HCT116 (cell line): ENCODE data around the gene ENDOD1. TPM values are rescaled to one million over a fixed set of nuclear protein-coding genes. Genes with fewer than 3 reads are reported as not detected.

Experiments
- ATAC-seq: fragments of 200-7000 bp; cut with Tn5 transposase; 2 replicates; pipeline ENCODE4 v1.9.1; 2020; ENCODE audit warnings: mild to moderate bottlenecking, moderate library complexity
- BruUV-seq: library from RNA; stranded (reverse); fragments of 400-500 nt; replicated peaks from 2 replicates; lab custom pipeline; 2021; lab: Mats Ljungman, UMichigan
- CTCF ChIA-PET: fragments of 300-600 bp; sonication (Branson Sonifier 250); formaldehyde crosslinking; loops from one replicate; lab custom pipeline; 2021; ENCODE audit warnings: antibody characterized with exemption; lab: Charles Lee
- POLR2A ChIA-PET: fragments of 300-600, 350-600 bp; sonication (Branson Sonifier 250); formaldehyde crosslinking; loops from one replicate; lab custom pipeline; 2021; ENCODE audit warnings: antibody characterized with exemption; lab: Charles Lee
- RAD21 ChIA-PET, 2 experiments: fragments of 300-600 bp; sonication (Branson Sonifier 250); formaldehyde crosslinking; loops; one replicate each; lab custom pipeline; 2023; ENCODE audit warnings: low total read pairs in 2 of 2; ENCODE audit not compliant: uncharacterized antibody in 2 of 2, unreplicated experiment in 2 of 2, low non-redundant PET in 1 of 2; lab: Charles Lee
- DNase-seq: peaks from one replicate; pipeline ENCODE4 v3.0.0-alpha.2; 2010; ENCODE audit warnings: low read depth, low spot score
- H2AFZ ChIP-seq: fragments of 200-600 bp; shearing (Covaris generic), sonication (generic); 2 replicates; pipeline ENCODE4 v1.6.1; 2017; ENCODE audit warnings: low read depth, mixed run types, mixed read lengths, antibody characterized with exemption, low read length; ENCODE audit not compliant: poor library complexity, severe bottlenecking
- H3K27ac ChIP-seq: 2 replicates; pipeline ENCODE4 v1.5.1; 2012; ENCODE audit warnings: low read depth, low read length
- H3K27me3 ChIP-seq: fragments of 200-600 bp; sonication (generic); 2 replicates; pipeline ENCODE4 v1.6.1; 2016; ENCODE audit warnings: mixed run types, low read length, mixed read lengths; ENCODE audit not compliant: insufficient read depth
- H3K36me3 ChIP-seq, 2 experiments: fragments of 200-500 bp in 1 of 2; fragments of 200-600 bp in 1 of 2; sonication (Bioruptor generic) in 1 of 2; sonication (generic) in 1 of 2; 2 replicates each; pipeline versions ENCODE4 v1.5.1 to v1.6.1; 2014 to 2016; ENCODE audit warnings: low read length in 2 of 2, inconsistent platforms in 1 of 2, mixed read lengths in 1 of 2, mixed run types in 1 of 2; ENCODE audit not compliant: insufficient read depth in 2 of 2, control insufficient read depth in 1 of 2
- H3K4me1 ChIP-seq, 2 experiments: fragments of 200-600 bp in 1 of 2; sonication (generic) in 1 of 2; 2 replicates each; pipeline versions ENCODE4 v1.5.1 to v1.6.1; 2012 to 2017; ENCODE audit warnings: low read length in 2 of 2, inconsistent platforms in 1 of 2, mild to moderate bottlenecking in 1 of 2, mixed read lengths in 1 of 2, mixed run types in 1 of 2, moderate library complexity in 1 of 2; ENCODE audit not compliant: insufficient read depth in 2 of 2, control insufficient read depth in 1 of 2
- H3K4me2 ChIP-seq: fragments of 200-600 bp; sonication (generic); 2 replicates; pipeline ENCODE4 v1.6.1; 2017; ENCODE audit warnings: mixed run types, low read length, mixed read lengths
- H3K4me3 ChIP-seq, 2 experiments: fragments of 200-600 bp in 1 of 2; sonication (generic) in 1 of 2; replicated peaks in 1 of 2; 2 replicates each; pipeline ENCODE4 v1.5.1; 2011 to 2016; ENCODE audit warnings: low read length in 2 of 2, control low read depth in 1 of 2, low read depth in 1 of 2, mild to moderate bottlenecking in 1 of 2, mixed read lengths in 1 of 2, mixed run types in 1 of 2
- H3K79me2 ChIP-seq: fragments of 200-600 bp; sonication (generic); 2 replicates; pipeline ENCODE4 v1.6.1; 2017; ENCODE audit warnings: mild to moderate bottlenecking, mixed run types, low read length, moderate library complexity, mixed read lengths; ENCODE audit not compliant: insufficient read depth
- H3K9ac ChIP-seq: fragments of 200-600 bp; sonication (generic); 2 replicates; pipeline ENCODE4 v1.6.1; 2016; ENCODE audit warnings: low read length, mixed read lengths
- H3K9me2 ChIP-seq: fragments of 200-600 bp; sonication (generic), shearing (Covaris generic); 2 replicates; pipeline ENCODE4 v1.6.1; 2017; ENCODE audit warnings: mixed run types, mild to moderate bottlenecking, moderate library complexity; ENCODE audit not compliant: insufficient read depth
- H3K9me3 ChIP-seq, 2 experiments: fragments of 200-500 bp in 1 of 2; fragments of 200-600 bp in 1 of 2; sonication (Bioruptor generic) in 1 of 2; sonication (generic) in 1 of 2; 2 replicates each; pipeline ENCODE4 v1.6.1; 2014 to 2017; ENCODE audit warnings: low read length in 2 of 2, mixed read lengths in 2 of 2, inconsistent platforms in 1 of 2, low read depth in 1 of 2, mild to moderate bottlenecking in 1 of 2, mixed run types in 1 of 2, moderate library complexity in 1 of 2; ENCODE audit not compliant: control insufficient read depth in 1 of 2, insufficient read depth in 1 of 2
- H4K20me1 ChIP-seq: fragments of 200-600 bp; sonication (generic), shearing (Covaris generic); 2 replicates; pipeline ENCODE4 v1.6.1; 2017; ENCODE audit warnings: mixed run types, mild to moderate bottlenecking, moderate library complexity; ENCODE audit not compliant: insufficient read depth
- CBX3 ChIP-seq: IDR thresholded peaks from 2 replicates; pipeline ENCODE4 v1.6.1; 2012; ENCODE audit warnings: low read depth
- CTCF ChIP-seq, 3 experiments: fragments of 200-600 bp in 1 of 3; sonication (generic) in 1 of 3; IDR thresholded peaks in 2 of 3; conservative IDR thresholded peaks in 1 of 3; 2 replicates each; pipeline ENCODE4 v1.5.1; 2012 to 2017; ENCODE audit warnings: low read depth in 2 of 3, low read length in 2 of 3, antibody characterized with exemption in 1 of 3, borderline replicate concordance in 1 of 3, control low read depth in 1 of 3, mild to moderate bottlenecking in 1 of 3, mixed read lengths in 1 of 3, mixed run types in 1 of 3, moderate library complexity in 1 of 3; ENCODE audit not compliant: insufficient read depth in 1 of 3
- EGR1 ChIP-seq: IDR thresholded peaks from 2 replicates; pipeline ENCODE4 v1.6.1; 2012; ENCODE audit warnings: low read depth
- ELF1 ChIP-seq: IDR thresholded peaks from 2 replicates; pipeline ENCODE4 v1.6.1; 2012; ENCODE audit warnings: low read depth, borderline replicate concordance
- EZH2 ChIP-seq: fragments of 200-600 bp; sonication (generic); IDR thresholded peaks from 2 replicates; pipeline ENCODE4 v1.6.1; 2017; ENCODE audit warnings: antibody characterized with exemption, mixed run types
- EZH2phosphoT487 ChIP-seq: fragments of 200-600 bp; IDR thresholded peaks from 2 replicates; pipeline ENCODE4 v1.6.1; 2018; ENCODE audit warnings: antibody characterized with exemption, borderline replicate concordance
- FOSL1 ChIP-seq: IDR thresholded peaks from 2 replicates; pipeline ENCODE4 v1.6.1; 2012; ENCODE audit warnings: low read depth
- JUND ChIP-seq: IDR thresholded peaks from 2 replicates; pipeline ENCODE4 v1.6.1; 2012
- POLR2A ChIP-seq: IDR thresholded peaks from 2 replicates; pipeline ENCODE4 v1.7.0; 2011; ENCODE audit warnings: borderline replicate concordance; ENCODE audit not compliant: insufficient read depth, insufficient read length; ENCODE audit errors: extremely low read depth
- RAD21 ChIP-seq: IDR thresholded peaks from 2 replicates; pipeline ENCODE4 v1.6.1; 2012; ENCODE audit warnings: low read depth, mild to moderate bottlenecking
- REST ChIP-seq: IDR thresholded peaks from 2 replicates; pipeline ENCODE4 v1.6.1; 2012; ENCODE audit warnings: low read depth
- SIN3A ChIP-seq: IDR thresholded peaks from 2 replicates; pipeline ENCODE4 v1.6.1; 2012; ENCODE audit warnings: low read depth
- SP1 ChIP-seq: IDR thresholded peaks from 2 replicates; pipeline ENCODE4 v1.6.1; 2012; ENCODE audit warnings: low read depth
- SRF ChIP-seq: IDR thresholded peaks from 2 replicates; pipeline ENCODE4 v1.6.1; 2012; ENCODE audit warnings: low read depth
- TCF7L2 ChIP-seq: IDR thresholded peaks from 2 replicates; pipeline ENCODE4 v1.7.0; 2011; ENCODE audit warnings: borderline replicate concordance, inconsistent platforms; ENCODE audit not compliant: insufficient read depth, insufficient read length; ENCODE audit errors: extremely low read depth
- YY1 ChIP-seq: IDR thresholded peaks from 2 replicates; pipeline ENCODE4 v1.6.1; 2011; ENCODE audit warnings: low read length, low read depth, moderate library complexity, mild to moderate bottlenecking; ENCODE audit not compliant: insufficient replicate concordance; ENCODE audit errors: extremely low read depth
- ZFX ChIP-seq: fragments of 450-650 bp; IDR thresholded peaks from 2 replicates; pipeline ENCODE4 v1.6.1; 2017
- intact Hi-C: fragments of 100-400 bp; cut with micrococcal nuclease; formaldehyde crosslinking; loops from 2 replicates; pipeline ENCODE4 v1.10.0; 2022
- total RNA-seq: library from RNA; stranded (reverse); gene quantifications from one replicate; pipeline ENCODE4 v1.2.1, GENCODE V29; 2021; ENCODE audit not compliant: unreplicated experiment
- TF ChIP-seq, protein P1 (sequence below): IDR thresholded peaks from 2 replicates; pipeline ENCODE4 v1.6.1; 2011; ENCODE audit warnings: mild to moderate bottlenecking, low read length, moderate library complexity; ENCODE audit not compliant: insufficient replicate concordance; ENCODE audit errors: extremely low read depth

Gene ENDOD1
- total RNA-seq, 1 experiment from 2014 or later, result 33.6 TPM

GRCh38 chr11:95145430-95146060, 55.9 kb downstream of the ENDOD1 start (continued):
- TF ChIP-seq, protein P1, sequence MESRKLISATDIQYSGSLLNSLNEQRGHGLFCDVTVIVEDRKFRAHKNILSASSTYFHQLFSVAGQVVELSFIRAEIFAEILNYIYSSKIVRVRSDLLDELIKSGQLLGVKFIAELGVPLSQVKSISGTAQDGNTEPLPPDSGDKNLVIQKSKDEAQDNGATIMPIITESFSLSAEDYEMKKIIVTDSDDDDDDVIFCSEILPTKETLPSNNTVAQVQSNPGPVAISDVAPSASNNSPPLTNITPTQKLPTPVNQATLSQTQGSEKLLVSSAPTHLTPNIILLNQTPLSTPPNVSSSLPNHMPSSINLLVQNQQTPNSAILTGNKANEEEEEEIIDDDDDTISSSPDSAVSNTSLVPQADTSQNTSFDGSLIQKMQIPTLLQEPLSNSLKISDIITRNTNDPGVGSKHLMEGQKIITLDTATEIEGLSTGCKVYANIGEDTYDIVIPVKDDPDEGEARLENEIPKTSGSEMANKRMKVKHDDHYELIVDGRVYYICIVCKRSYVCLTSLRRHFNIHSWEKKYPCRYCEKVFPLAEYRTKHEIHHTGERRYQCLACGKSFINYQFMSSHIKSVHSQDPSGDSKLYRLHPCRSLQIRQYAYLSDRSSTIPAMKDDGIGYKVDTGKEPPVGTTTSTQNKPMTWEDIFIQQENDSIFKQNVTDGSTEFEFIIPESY, result no peak
- no peak for TF ChIP-seq TCF7L2
- no peak for TF ChIP-seq YY1
- TF ChIP-seq SRF, result no peak
- TF ChIP-seq EZH2, result no peak
- no peak for TF ChIP-seq JUND
- TF ChIP-seq EGR1, result no peak
- TF ChIP-seq SIN3A, result no peak
- TF ChIP-seq SP1, result no peak
- no peak for TF ChIP-seq ZFX
- no peak for TF ChIP-seq ELF1

DNA sequence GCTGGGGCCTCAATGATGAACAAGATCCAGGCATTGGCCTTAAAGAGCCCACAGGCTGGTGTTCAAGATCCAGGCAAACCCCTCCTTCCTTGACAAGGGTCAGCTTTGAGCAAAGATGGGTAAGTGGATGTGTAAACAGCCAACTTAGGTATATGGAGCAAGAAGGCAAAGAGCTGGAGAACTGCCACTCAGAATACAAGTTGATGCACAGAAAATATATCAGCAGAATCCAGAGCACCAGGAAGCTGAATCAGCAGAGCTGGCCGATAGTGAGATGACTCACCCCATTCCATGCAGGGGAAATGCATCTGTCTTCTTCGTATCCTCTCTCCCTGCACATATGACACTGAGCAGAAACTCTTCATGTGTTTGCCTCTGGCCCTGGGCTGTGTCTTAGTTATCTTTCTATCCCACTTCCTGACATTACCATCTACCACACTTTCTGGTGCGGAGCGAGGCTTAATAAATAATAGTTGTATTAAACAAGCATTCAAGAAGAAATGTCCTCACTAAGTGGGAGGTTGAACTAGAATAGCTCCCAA, 57.8 kb downstream of the ENDOD1 start:
- no peaks in the 10 kb centered on the region for H3K9me2 ChIP-seq
- peak overlapping the region; percentile 57 for H3K4me2 ChIP-seq
- ChIA-PET RAD21 (interaction anchor here in 1 of 2 experiments (0.5 to 0.9 kb wide), 2 partner anchors 39 to 55 kb away, joined by 3 read pairs; no protein-coding TSS in a partner anchor), CTCF (interaction anchor here (1.4 to 2.1 kb wide), 4 partner anchors 79 to 558 kb away, joined by 4 to 6 read pairs (median 6); partner anchors contain the start of gene SRSF8), POLR2A (interaction anchor here (0.6 to 1.8 kb wide), 3 partner anchors 52 to 80 kb away, joined by 3 to 16 read pairs (median 4); partner anchors contain the start of gene SRSF8)
- no peaks in the 10 kb centered on the region for H3K36me3 ChIP-seq
- intact Hi-C loops, result no loop called here
- no TSS peak for BruUV-seq
- no peaks in the 10 kb centered on the region for H3K9me3 ChIP-seq
- no peaks in the 10 kb centered on the region for H3K79me2 ChIP-seq
- no peaks in the 10 kb centered on the region for H4K20me1 ChIP-seq
- no peak overlapping the region for H3K9ac ChIP-seq
- peak overlapping the region in 1 of 2 experiments; percentile 5; a peak in 2 of 4 replicates for H3K4me3 ChIP-seq
- ATAC-seq (no peak), DNase-seq (peak; percentile 34)
- H3K27ac ChIP-seq, result no peak overlapping the region
- H3K27me3 ChIP-seq, result no peaks in the 10 kb centered on the region
- H2AFZ ChIP-seq, result peak overlapping the region; percentile 55
- H3K4me1 ChIP-seq, result peaks cover 32 to 55% of the 10 kb centered on the region in 2 experiments
- TF ChIP-seq EZH2phosphoT487 (no peak), CTCF (IDR thresholded peaks at IDR 0.05 in 2 of 3, conservative IDR thresholded peaks at IDR 0.05 in 1 of 3; ENCODE audit: borderline replicate concordance in 1 of 3, insufficient read depth in 1 of 3, low read depth in 2 of 3, low read length in 2 of 3) (no peak), TCF7L2 (no peak), RAD21 (no peak), ELF1 (no peak), REST (no peak), FOSL1 (peak; percentile 77), CBX3 (peak; percentile 77), POLR2A (no peak)
